Amniotic stem cell (primary cell): ENCODE data around the gene CDON.

ENCODE experiments used
- DNase-seq: peaks from one replicate; lab custom pipeline; 2025; lab: John Stamatoyannopoulos, UW

Gene CDON

GRCh38 chr11:125956391-125957134, 106.1 kb downstream of the CDON start:
- DNase-seq, result no peak

GRCh38 chr11:125955856-125956255, 106.8 kb downstream of the CDON start:
- DNase-seq, result no peak

GRCh38 chr11:125954945-125955640, 107.6 kb downstream of the CDON start:
- DNase-seq, result no peak

DNA sequence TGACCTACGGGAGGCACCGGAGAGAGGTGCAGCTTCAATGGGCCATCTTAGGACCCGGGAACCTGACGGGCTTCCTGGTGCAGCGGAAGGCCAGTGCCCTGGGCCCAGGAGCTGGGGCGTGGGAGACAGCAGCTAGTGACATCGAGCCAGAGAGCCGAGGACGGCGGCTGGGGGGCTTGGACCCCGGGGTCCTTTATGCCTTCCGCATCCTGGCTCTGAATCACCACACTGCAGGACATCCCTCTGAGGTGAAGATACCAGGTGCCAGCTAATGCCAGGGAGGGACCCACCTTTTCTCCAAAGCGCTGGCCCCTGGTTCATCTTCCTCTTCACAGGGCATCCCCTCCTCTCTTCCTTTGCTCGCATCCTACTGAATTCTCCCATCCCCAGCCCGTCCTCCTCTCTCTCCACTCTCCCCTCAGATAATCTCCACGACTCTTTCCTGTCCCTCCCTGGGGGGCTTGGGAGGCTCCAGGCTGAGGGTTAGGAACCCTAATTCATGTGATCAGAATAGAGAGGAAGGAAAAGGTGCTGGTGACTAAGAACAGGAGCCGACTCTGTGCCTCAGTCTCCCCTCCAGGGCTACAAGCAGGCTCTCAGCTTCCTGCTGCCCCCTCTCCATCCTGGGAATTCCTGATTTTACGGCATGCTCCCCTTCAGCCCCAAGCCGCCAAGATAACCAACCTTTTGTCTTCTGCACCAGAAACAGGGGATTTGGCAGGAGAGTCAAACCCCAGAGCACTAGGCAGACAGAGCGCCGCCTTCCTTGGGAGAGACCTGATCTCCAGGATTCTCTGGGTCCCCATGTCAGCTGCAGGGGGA, 108.3 kb downstream of the CDON start:
- no peak for DNase-seq

DNA sequence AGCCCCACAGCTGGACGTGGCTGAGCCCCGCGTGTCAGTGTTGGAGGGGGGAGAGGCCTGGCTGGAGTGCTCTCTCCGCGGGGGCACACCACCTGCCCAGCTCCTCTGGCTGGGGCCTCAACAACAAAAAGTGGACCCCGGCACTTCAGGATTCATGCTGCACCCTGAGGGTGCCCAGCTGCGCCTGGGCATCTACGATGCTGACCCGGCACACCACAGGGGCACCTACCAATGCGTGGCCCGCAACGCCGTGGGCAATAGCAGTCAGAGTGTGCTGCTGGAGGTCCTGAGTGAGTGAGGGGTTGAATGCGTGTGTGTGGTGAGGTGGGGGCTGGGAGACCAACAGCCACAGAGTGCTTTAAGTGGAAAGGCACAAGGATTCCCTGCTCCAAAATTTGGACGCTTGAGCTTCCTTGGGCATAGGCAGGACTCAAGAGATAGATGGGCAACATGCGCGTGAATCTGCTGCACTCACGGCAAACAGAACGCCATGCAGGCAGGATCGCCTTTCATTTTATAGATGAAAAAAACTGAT, 109.2 kb downstream of the CDON start:
- no peak for DNase-seq

- no peak for DNase-seq
Measured at GRCh38 chr11:125952973-125953372, 109.7 kb downstream of the CDON start.

GRCh38 chr11:125952559-125952958, 110.1 kb downstream of the CDON start:
- DNase-seq, result no peak

DNA sequence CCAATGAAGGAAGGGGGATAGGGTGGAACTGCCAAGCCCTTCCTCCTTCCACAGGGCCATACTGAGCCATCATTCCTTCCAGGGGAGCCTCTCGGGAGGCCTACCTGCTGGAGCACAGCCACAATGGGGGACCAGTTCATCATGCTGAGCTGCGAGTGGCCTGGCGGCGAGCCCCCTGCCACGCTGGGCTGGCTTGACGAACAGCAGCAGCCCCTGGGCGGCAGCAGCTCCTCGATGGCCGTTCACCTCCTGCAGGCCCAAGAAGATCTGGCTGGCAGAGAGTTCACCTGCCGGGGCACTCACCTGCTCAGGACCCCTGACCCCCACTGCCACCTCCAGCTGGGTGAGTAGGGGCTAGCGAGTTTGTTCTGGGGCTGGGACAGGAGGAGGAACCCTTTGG, 110.9 kb downstream of the CDON start:
- DNase-seq, result no peak

GRCh38 chr11:125950696-125951651, 111.7 kb downstream of the CDON start:
- DNase-seq, result no peak

- no peak for DNase-seq
Measured at GRCh38 chr11:125950178-125950490, 112.5 kb downstream of the CDON start.

- DNase-seq, result no peak
Measured at GRCh38 chr11:125949271-125950177, 113.1 kb downstream of the CDON start.

DNA sequence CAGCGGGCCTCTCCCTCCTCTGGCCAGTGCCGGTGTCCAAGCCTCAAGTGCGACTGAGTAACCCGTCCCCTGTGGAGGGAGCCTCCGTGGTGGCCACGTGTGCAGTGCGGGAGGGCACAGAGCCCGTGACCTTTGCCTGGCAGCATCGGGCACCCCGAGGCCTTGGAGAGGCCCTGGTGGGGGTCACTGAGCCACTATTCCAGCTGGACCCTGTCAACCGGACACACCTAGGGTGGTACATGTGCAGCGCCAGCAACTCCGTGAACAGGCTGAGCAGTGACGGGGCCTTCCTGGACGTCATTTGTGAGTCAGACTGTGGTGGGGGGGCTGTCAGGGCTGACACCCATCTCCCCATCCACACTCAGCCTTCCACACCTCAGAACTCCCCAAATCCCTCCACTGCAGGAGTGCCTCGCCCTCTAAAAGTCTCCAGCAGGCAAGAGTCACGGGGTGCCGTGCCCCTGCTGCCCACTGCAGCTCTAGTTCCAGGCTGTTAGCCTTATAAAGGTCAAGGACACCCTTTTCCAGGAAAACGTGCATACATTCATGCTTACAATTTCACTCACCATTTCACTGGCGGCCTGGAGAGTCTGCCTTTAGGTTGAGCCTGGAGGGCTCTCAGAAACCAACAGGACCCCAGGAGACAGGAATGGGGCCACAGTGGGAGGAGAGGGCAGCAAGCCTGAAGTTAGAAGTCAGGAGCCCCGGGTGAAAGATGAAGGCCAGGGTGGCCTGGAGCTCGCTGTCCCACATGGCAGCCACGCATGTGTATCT, 114.2 kb downstream of the CDON start:
- no peak for DNase-seq

DNA sequence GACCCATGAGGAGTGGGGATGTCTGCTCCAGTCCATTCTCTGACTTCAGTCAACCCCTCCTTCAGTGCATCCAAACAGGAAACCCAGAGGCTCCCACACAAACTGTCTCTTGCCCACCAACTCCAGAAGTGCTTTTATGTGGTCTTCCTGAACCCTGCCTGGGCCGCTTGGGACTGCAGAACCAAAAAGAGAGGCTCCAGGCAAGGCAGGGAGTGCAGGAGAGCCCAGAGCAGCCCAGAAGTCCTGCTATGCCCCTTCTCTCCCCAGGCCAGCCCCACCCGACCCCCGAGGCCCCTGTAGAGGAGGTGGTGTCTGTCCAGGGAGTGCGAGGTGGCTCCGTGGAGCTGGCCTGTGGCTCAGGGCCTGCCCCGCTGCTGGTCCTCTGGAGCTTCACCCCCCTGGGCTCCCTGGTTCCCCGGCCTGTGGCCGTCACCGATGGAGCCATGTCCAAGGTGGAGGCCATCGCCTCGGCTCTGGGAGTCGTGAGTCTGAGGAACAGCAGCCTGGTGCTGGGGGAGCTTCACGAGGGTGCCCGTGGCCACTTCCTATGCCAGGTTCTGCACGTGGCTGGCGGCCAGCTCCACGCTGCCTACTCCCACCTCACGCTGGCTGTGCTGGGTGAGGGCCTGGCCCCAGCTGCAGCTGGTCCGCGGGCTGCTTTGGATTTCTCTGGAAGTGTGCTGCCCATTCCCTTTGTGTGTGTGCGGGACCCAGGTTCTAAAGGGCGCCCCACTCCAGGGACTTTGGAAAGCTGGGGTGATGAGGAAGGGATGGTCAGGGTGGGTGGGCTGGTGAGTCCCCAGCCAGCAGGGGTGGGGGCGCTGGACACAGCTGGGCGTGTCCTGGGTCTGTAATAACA, 115.0 kb downstream of the CDON start:
- no peak for DNase-seq

DNA sequence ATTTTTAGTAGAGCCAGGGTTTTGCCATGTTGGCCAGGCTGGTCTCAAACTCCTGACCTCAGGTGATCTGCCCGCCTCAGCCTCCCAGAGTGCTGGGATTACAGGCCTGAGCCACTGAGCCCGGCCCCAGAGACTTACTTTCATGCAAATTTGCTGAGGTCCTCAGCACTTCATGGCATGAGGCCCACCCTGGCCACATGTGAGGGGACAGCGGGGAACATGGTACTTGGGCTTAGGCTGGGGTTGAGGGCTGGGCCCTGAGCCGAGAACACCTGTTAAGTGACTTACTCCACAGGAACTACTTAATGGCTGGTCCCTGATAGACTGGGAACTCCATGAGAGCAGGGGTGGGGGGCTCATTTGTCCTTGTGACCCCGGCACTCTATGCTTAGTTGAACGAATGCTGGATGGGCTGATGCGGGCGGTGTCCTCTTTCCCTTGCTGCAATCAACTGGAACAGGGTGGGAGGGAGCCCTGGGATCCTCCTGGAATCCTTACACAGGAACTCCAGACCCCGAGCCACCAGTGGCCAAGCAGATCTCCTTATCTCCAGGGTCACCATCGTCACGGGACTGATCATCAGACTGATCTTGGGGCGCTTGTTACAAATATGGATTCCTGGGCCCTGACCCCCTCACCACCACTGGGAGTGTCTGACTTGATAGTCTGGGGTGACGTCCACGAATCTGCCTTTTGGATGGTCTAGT, 115.8 kb downstream of the CDON start:
- DNase-seq, result no peak

- no peak for DNase-seq
Measured at GRCh38 chr11:125945797-125946520, 116.7 kb downstream of the CDON start, which contains the start of gene VSIG10L2. TSS of gene VSIG10L2 (plus strand) at chr11:125946044. CDS start at chr11:125946056, 12 bp downstream.

GRCh38 chr11:125945011-125945796, 117.5 kb downstream of the CDON start:
- no peak for DNase-seq
